ENCODE data around the gene HFE. TPM values are rescaled to one million over a fixed set of nuclear protein-coding genes. Genes with fewer than 3 reads are reported as not detected.

HFE gene
- total and polyA plus RNA-seq, 2 of the 13 experiments (the other 11 are each of a cell fraction or from before 2014, with no cell fraction given), result 3.7 to 6.3 TPM

DNA sequence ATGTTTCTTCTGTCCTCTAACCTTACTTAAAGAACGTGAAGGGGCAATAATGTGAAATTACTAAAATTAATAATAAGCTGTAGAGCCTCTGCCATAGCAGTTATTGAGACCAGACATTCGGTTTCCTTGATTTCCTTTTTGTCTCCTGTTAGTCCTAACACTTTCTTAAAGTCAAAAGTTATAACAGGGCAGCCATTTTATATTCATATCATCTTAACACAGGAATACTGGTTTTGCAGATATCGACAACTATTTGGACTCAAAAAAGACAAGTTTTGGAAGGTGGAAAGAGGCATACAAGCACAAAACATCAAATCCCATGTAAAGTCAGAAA lies 33.5 kb downstream of the HFE start (continued):
- TF ChIP-seq ZNF775 (CRISPR knock-in tag; IDR thresholded peaks at IDR 0.05; ENCODE audit: borderline replicate concordance) (no peak), ZSCAN9 (CRISPR knock-in tag; IDR thresholded peaks at IDR 0.05; ENCODE audit: borderline replicate concordance) (peak; percentile 46; the same call in 1 of the 2 replicates), ZNF816 (CRISPR knock-in tag; IDR thresholded peaks at IDR 0.05; ENCODE audit: borderline replicate concordance) (no peak), ZNF17 (CRISPR knock-in tag; IDR thresholded peaks at IDR 0.05) (no peak), SIX1 (CRISPR knock-in tag; IDR thresholded peaks at IDR 0.05; ENCODE audit: borderline replicate concordance) (peak; percentile 31; the same call in 1 of the 2 replicates), CBX2 (IDR thresholded peaks at IDR 0.05; ENCODE audit: low read depth, low read length) (no peak), CBX2 (CRISPR knock-in tag; IDR thresholded peaks at IDR 0.05; ENCODE audit: low read depth) (no peak), KLF15 (CRISPR knock-in tag; IDR thresholded peaks at IDR 0.05; ENCODE audit: borderline replicate concordance) (no peak), NFIB (CRISPR knock-in tag; IDR thresholded peaks at IDR 0.05; ENCODE audit: borderline replicate concordance) (no peak), ZNF891 (CRISPR knock-in tag; IDR thresholded peaks at IDR 0.05) (no peak), PCBP1 (IDR thresholded peaks at IDR 0.05; ENCODE audit: borderline replicate concordance, low read depth, low read length) (no peak)
- TF ChIP-seq, protein P1, sequence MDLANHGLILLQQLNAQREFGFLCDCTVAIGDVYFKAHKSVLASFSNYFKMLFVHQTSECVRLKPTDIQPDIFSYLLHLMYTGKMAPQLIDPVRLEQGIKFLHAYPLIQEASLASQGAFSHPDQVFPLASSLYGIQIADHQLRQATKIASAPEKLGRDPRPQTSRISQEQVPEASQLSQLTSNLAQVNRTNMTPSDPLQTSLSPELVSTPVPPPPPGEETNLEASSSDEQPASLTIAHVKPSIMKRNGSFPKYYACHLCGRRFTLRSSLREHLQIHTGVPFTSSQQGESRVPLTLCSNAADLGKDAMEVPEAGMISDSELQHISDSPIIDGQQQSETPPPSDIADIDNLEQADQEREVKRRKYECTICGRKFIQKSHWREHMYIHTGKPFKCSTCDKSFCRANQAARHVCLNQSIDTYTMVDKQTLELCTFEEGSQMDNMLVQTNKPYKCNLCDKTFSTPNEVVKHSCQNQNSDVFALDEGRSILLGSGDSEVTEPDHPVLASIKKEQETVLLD (CRISPR knock-in tag; IDR thresholded peaks at IDR 0.05; ENCODE audit: low read depth), result no peak
- TF ChIP-seq, protein P2, sequence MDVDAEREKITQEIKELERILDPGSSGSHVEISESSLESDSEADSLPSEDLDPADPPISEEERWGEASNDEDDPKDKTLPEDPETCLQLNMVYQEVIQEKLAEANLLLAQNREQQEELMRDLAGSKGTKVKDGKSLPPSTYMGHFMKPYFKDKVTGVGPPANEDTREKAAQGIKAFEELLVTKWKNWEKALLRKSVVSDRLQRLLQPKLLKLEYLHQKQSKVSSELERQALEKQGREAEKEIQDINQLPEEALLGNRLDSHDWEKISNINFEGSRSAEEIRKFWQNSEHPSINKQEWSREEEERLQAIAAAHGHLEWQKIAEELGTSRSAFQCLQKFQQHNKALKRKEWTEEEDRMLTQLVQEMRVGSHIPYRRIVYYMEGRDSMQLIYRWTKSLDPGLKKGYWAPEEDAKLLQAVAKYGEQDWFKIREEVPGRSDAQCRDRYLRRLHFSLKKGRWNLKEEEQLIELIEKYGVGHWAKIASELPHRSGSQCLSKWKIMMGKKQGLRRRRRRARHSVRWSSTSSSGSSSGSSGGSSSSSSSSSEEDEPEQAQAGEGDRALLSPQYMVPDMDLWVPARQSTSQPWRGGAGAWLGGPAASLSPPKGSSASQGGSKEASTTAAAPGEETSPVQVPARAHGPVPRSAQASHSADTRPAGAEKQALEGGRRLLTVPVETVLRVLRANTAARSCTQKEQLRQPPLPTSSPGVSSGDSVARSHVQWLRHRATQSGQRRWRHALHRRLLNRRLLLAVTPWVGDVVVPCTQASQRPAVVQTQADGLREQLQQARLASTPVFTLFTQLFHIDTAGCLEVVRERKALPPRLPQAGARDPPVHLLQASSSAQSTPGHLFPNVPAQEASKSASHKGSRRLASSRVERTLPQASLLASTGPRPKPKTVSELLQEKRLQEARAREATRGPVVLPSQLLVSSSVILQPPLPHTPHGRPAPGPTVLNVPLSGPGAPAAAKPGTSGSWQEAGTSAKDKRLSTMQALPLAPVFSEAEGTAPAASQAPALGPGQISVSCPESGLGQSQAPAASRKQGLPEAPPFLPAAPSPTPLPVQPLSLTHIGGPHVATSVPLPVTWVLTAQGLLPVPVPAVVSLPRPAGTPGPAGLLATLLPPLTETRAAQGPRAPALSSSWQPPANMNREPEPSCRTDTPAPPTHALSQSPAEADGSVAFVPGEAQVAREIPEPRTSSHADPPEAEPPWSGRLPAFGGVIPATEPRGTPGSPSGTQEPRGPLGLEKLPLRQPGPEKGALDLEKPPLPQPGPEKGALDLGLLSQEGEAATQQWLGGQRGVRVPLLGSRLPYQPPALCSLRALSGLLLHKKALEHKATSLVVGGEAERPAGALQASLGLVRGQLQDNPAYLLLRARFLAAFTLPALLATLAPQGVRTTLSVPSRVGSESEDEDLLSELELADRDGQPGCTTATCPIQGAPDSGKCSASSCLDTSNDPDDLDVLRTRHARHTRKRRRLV (CRISPR knock-in tag; IDR thresholded peaks at IDR 0.05), result no peak
- TF ChIP-seq, protein P3, sequence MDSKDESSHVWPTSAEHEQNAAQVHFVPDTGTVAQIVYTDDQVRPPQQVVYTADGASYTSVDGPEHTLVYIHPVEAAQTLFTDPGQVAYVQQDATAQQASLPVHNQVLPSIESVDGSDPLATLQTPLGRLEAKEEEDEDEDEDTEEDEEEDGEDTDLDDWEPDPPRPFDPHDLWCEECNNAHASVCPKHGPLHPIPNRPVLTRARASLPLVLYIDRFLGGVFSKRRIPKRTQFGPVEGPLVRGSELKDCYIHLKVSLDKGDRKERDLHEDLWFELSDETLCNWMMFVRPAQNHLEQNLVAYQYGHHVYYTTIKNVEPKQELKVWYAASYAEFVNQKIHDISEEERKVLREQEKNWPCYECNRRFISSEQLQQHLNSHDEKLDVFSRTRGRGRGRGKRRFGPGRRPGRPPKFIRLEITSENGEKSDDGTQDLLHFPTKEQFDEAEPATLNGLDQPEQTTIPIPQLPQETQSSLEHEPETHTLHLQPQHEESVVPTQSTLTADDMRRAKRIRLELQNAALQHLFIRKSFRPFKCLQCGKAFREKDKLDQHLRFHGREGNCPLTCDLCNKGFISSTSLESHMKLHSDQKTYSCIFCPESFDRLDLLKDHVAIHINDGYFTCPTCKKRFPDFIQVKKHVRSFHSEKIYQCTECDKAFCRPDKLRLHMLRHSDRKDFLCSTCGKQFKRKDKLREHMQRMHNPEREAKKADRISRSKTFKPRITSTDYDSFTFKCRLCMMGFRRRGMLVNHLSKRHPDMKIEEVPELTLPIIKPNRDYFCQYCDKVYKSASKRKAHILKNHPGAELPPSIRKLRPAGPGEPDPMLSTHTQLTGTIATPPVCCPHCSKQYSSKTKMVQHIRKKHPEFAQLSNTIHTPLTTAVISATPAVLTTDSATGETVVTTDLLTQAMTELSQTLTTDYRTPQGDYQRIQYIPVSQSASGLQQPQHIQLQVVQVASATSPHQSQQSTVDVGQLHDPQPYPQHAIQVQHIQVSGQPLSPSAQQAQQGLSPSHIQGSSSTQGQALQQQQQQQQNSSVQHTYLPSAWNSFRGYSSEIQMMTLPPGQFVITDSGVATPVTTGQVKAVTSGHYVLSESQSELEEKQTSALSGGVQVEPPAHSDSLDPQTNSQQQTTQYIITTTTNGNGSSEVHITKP (CRISPR knock-in tag; IDR thresholded peaks at IDR 0.05; ENCODE audit: low read depth), result no peak; the same call in 1 of the 2 replicates
- TF ChIP-seq, protein P4, sequence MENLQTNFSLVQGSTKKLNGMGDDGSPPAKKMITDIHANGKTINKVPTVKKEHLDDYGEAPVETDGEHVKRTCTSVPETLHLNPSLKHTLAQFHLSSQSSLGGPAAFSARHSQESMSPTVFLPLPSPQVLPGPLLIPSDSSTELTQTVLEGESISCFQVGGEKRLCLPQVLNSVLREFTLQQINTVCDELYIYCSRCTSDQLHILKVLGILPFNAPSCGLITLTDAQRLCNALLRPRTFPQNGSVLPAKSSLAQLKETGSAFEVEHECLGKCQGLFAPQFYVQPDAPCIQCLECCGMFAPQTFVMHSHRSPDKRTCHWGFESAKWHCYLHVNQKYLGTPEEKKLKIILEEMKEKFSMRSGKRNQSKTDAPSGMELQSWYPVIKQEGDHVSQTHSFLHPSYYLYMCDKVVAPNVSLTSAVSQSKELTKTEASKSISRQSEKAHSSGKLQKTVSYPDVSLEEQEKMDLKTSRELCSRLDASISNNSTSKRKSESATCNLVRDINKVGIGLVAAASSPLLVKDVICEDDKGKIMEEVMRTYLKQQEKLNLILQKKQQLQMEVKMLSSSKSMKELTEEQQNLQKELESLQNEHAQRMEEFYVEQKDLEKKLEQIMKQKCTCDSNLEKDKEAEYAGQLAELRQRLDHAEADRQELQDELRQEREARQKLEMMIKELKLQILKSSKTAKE (CRISPR knock-in tag; IDR thresholded peaks at IDR 0.05; ENCODE audit: borderline replicate concordance), result no peak
